Measurements from ENCODE around the gene RAB11FIP3.
A peak's percentile ranks its signal among the peaks of the same experiment; 100 is the strongest.

Gene RAB11FIP3

DNA sequence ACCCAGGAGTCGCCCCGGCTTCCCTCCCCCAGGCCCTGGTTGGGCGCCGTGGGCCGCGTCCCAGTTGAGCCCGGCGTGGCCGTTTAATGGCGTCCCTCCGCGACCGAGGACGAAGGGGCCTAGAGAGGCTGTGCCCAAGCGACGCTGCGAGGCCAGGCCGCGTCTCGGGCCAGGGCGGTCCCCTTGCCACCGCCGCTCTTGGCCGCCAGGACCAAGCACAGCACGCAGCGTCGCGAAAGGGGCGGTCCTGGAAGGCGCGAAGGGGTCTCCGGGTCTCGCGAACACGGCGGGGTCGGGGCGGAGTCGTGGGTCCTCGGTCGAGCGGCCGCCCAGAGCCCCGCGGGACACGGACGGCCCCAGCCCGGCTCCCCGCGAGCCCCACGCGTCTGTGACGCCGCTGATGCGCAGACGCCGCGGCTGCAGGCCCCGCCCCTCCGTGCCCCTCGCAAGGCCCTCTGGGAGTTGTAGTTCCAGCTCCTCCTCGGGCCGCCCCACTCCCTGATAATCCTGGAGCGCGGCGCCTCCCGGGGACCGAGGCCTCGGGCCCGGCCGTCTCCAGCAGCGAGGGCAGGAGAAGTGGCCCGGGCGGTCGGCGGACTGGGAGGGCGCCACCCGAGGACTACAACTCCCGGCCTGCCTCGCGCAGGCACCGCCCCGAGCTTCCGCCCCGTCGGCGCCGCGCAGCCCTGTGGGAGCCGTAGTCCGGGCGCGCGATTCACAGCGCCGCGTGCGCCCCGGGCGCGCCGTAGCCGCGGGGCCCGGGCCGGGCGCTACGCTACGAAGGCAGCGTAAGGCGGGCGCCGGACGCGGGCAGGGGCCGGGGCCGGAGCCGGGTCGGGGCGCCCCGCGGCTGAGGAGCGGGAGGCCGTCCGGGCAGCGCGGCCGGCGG is 101.8 kb downstream of the RAB11FIP3 start, which contains the start of gene CAPN15:
CAPN15 (plus strand) TSS at position 698 of the 889 bp plus-strand sequence. CDS start 19,127 bp downstream, outside the sequence.
- DNase-seq (ENCODE audit: low read depth in 2 of 2) = peak; percentile 89 to 95
- TF ChIP-seq, protein P1, sequence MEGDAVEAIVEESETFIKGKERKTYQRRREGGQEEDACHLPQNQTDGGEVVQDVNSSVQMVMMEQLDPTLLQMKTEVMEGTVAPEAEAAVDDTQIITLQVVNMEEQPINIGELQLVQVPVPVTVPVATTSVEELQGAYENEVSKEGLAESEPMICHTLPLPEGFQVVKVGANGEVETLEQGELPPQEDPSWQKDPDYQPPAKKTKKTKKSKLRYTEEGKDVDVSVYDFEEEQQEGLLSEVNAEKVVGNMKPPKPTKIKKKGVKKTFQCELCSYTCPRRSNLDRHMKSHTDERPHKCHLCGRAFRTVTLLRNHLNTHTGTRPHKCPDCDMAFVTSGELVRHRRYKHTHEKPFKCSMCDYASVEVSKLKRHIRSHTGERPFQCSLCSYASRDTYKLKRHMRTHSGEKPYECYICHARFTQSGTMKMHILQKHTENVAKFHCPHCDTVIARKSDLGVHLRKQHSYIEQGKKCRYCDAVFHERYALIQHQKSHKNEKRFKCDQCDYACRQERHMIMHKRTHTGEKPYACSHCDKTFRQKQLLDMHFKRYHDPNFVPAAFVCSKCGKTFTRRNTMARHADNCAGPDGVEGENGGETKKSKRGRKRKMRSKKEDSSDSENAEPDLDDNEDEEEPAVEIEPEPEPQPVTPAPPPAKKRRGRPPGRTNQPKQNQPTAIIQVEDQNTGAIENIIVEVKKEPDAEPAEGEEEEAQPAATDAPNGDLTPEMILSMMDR (IDR thresholded peaks at IDR 0.05; ENCODE audit: low read depth, low read length) = peak; percentile 2
- H3K4me3 ChIP-seq (replicated peaks in 1 of 2; ENCODE audit: low read depth in 2 of 2, low read length in 2 of 2) = peak within 1 kb of the TSS; percentile 76 to 83

GRCh38 chr16:528111-529011 is 102.9 kb downstream of the RAB11FIP3 start:
- peak; percentile 65 to 71 for DNase-seq (ENCODE audit: low read depth in 2 of 2)
- TF ChIP-seq, protein P1 (IDR thresholded peaks at IDR 0.05; ENCODE audit: low read depth, low read length) = no peak
- H3K4me3 ChIP-seq (replicated peaks in 1 of 2; ENCODE audit: low read depth in 2 of 2, low read length in 2 of 2) = peak overlapping the region; percentile 76 to 79

DNA sequence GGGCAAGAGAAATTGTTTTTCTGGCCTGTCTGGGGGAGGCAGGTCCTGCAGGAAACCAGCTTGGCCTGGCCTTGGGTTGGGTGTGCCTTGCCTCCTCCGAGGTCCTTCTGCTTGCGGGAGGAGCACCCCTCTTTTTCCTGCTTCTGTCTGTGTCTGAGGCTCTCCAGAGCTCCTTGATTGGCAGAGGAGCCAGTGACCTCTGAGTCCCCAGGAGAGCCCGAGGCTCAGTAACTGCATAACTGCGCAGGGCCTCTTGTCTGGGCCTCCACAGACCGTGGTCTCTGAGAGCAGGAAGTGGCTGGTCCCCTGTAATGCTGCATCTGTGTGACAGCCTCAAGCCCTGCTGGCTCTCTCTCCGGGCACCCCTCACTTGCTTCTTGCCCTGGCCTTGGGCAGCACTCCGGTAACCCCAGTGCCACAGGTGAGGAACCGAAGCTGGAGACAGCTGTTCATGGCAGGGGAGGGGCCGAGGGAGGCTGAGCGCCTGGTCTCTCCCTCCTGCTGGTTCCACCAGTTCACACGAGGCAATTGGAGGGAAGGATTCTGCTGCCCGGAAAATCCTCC is 103.6 kb downstream of the RAB11FIP3 start:
- no peak for DNase-seq (ENCODE audit: low read depth in 2 of 2)
- peak overlapping the region; percentile 76 to 79 for H3K4me3 ChIP-seq (replicated peaks in 1 of 2; ENCODE audit: low read depth in 2 of 2, low read length in 2 of 2)
- TF ChIP-seq, protein P1 (IDR thresholded peaks at IDR 0.05; ENCODE audit: low read depth, low read length) = no peak

DNA sequence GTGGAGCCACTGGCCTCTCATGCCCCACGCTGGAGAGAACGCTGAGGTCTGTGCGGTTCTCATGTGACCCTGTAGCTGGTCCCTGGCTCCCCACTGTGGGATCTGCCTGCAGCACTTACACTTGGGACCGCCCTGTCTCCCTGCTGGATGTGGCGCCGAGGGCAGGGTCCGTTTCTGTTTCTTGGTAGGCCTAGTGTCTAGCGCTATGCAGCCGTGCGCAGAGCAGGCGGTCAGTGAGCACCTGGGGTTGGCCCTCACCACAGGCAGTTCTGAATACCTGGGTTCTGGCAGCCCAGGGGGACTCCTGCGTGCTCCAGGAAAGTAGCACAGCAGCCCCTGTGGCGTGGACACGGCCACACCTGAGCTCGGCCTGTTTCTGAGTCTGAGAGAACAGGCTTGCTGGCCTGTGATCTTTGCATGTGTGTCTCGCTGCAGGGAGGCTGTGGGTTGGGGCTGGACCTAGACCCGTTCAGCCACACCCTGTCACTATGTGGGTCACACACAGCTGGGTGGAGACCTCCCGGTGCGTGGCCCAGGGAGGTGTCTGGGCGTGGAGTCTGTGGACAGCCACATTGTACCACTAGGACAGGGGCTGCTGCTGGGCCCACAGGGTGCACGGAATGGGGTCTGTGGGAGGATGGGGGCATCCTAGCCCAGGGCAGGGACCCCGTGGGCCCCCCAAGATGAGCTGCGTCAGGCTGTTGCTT is 104.8 kb downstream of the RAB11FIP3 start:
- H3K4me3 ChIP-seq (replicated peaks in 1 of 2; ENCODE audit: low read depth in 2 of 2, low read length in 2 of 2) = no peak overlapping the region
- DNase-seq (ENCODE audit: low read depth in 2 of 2) = no peak
- TF ChIP-seq, protein P1 (IDR thresholded peaks at IDR 0.05; ENCODE audit: low read depth, low read length) = no peak

GRCh38 chr16:531494-532125 is 106.2 kb downstream of the RAB11FIP3 start:
- no peak for DNase-seq (ENCODE audit: low read depth in 2 of 2)
- no peak overlapping the region for H3K4me3 ChIP-seq (replicated peaks in 1 of 2; ENCODE audit: low read depth in 2 of 2, low read length in 2 of 2)
- TF ChIP-seq, protein P1 (IDR thresholded peaks at IDR 0.05; ENCODE audit: low read depth, low read length) = no peak

All from cardiac fibroblast (primary cell).